CD1c-positive myeloid dendritic cell (primary cell): Measurements from ENCODE around the gene STIL.
"Not testable (repeated sequence)": the region's sequence is repeated elsewhere in the genome, so short reads cannot be mapped to it uniquely, and the experiment has no call there.

Source experiments
- DNase-seq: peaks from one replicate; pipeline ENCODE4 v3.0.0-alpha.2; 2016; ENCODE audit errors: extremely low spot score

Gene STIL

GRCh38 chr1:47219590-47220220 is 94.2 kb downstream of the STIL start:
- DNase-seq = no peak

- no peak for DNase-seq
Measured at GRCh38 chr1:47219001-47219400, 94.9 kb downstream of the STIL start.

DNA sequence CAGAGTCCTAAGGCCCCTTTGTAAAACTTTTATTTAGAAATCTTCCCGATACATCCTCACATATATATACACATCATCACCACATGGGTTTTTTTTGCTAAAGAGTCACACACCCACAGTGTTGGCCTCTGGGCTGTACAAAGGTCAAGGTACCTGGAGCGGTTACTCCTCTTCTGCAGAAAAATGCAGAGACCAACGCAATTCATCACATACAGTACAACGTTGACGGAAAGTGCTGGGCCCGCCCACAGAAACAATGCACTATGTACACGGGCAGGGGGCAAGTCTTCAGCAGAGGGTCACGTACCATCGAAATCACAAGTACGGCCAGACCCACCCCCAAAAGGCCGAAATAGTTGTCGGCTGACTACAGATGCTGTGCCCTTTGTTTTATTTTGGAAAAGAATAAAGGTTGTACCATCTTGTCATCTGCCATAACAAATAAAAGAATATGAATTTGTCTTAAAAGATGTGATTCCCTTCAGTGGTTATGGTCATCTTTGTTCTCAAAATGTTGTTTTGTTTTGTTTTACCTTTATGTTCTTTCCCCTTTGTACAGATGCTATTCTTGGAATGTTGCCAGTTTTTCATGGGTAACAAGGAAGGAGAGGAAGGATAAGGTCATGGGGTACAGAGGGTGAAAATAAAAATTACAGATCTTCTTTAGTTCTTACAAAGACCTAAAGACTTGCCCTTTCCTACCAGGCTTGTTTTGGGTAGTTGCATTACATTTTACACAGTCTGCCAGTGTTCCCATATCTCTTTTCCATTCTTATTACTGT is 97.5 kb downstream of the STIL start:
- DNase-seq = no peak

DNA sequence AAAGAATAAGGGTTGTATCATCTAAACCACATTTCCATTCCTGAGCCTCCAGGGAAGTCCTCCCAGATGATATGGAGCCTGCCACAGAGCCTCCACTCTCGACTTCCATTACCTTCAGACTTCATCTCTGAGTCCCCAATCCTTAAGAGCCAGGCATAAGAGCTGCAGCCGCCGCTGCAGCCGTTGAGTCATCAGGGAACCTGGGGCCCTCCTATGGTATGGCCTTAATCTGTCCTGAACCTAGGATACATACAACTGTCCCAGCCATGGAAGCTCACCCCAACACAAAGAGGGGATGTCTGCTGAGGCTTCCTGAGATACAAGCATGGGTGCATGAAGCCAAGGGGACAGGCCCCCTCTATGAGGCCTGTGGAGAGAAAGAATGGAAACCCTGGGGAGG is 98.2 kb downstream of the STIL start:
- no peak for DNase-seq

GRCh38 chr1:47214549-47214948 is 99.4 kb downstream of the STIL start:
- peak; percentile 26 for DNase-seq

DNA sequence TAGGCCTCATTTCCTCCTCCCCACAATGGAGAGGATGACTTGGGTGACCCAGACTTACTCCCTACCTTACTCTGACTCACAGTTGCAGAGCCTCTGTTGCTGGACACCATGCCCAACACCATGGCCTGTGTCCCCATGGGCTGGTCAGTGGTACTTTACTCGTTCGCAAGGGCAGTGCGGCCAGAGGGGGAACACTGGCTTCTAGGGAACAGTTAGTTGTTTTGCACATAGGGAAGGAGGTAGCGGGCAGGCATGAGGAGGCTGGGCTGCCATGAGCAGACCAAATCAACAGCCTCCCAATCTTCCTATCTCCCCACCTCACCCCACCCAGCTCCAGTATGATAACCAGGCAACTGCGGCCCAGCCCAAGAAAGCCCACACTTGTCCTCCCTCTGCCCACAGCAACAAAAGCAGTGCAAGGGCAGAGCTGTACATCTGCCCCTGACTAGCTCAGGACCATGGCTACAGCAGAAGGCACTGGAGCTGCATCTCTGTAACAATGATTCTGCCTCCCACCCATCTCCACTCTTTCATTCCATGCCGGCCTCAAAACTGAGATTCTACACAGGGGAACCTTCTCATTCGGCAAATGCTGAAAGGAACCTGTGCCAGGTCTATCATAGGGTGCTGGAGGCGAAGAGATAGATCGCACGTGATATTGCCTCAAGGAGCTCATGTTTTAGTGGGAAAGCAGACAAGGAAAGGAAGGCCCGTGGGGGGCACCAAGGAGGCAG is 100.5 kb downstream of the STIL start:
- DNase-seq = no peak

GRCh38 chr1:47212636-47213229 is 101.2 kb downstream of the STIL start:
- no peak for DNase-seq

- peak; percentile 80 for DNase-seq
Measured at GRCh38 chr1:47211796-47212269, 102.1 kb downstream of the STIL start.

DNA sequence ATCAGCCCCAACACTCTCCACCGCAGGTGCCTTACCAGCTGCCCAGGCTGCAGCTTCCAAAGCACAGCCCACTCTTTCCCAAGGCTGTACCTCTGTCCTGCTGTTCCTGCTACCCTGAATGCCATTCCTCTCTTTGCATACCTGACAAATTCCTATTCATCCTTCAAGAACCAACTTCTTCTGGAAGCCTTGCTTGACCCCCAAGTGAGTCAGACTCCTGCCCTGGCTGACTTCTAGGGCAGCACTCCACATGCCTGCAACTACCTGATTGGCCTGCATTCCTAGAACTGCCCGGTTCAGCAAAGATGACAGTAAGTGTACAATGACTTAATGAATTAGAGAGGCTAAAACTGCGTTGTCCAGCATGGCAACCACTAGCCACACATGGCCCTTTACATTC is 103.3 kb downstream of the STIL start:
- no peak for DNase-seq

DNA sequence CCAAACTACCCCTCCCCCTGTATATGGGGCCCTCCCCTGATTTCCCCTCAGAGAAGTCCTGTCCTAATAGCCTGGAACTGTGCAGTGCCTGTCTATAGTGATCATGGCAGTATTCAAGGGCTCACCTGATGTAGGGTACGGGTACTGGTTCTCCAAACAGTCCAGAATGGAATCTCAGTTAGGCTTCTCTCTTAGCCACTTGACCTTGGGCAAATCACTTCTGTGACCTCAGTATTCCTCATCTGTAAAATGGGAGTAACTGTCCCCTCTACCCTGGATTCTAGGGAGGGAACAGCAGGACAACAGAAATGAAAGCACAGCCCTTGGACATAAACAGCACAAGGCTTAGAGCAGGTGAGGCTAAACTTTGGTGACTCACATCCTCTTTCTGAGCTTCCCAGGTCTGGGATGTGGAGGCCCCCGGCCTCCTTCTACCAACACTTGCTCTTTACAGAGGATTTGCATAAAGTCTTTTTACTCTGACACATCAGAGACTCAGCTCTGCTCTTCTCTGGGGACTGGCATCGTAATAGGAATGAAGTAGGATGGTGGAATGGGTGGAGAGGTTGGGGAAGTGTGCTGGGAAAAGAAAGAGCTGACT is 104.1 kb downstream of the STIL start:
- DNase-seq = no peak

- no peak for DNase-seq
Measured at GRCh38 chr1:47209091-47209490, 104.9 kb downstream of the STIL start.

DNA sequence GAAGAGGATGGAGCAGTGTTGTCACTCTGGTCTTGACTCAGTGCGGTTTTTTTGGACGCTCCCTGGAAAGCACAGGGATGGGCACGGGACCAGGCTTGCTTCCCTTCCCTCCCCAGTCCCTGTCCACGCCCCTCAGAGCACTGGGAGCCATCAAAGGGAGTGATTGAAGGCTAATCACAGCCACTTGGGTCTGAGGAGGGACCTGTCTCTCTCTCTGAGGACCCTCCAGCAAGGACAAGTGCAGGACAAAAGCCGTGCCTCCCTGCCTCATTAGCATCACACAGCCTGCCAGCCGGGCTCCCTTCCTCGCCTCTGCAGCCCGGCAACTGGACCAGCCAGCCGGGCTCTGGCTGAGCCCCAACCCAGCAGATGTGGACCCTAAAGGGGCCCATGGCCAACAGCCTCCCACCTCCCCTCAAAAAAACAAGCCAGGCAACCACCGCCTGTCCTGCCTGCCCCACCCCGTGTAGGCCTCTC is 105.5 kb downstream of the STIL start:
- no peak for DNase-seq

- DNase-seq = no peak
Measured at GRCh38 chr1:47207803-47208373, 106.1 kb downstream of the STIL start.

DNA sequence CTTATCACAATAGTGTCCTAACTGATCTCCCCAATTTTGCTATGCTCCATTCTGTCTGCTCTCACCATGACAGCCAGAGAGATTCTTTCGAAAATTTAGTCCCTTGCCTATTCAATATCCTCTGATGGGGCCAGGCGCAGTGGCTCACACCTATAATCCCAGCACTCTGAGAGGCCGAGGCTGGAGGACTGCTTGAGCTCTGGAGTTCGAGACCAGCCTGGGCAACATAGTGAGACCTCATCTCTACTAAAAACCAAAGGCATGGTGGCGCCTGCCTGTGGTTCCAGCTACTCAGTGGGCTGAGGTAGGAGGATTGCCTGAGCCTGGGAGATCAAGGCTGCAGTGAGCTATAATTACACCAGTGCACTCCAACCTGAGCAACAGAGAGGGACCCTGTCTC is 108.0 kb downstream of the STIL start:
- no peak for DNase-seq

DNA sequence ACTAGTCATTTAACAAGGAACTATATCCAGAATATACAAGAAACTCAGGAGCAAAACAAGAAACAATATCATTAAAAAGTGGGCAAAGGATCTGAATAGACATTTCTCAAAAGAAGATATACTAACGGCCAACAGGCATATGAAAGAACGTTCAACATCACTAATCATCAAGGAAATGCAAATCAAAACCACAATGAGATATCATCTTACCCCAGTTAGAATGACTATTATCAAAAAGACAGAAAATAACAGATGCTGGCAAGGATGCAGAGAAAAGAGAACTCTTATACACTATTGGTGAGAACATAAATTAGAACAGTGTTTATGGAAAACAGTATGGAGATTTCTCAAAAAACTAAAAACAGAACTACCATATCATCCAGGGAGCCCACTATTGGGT is 110.4 kb downstream of the STIL start:
- DNase-seq = not testable (repeated sequence)

DNA sequence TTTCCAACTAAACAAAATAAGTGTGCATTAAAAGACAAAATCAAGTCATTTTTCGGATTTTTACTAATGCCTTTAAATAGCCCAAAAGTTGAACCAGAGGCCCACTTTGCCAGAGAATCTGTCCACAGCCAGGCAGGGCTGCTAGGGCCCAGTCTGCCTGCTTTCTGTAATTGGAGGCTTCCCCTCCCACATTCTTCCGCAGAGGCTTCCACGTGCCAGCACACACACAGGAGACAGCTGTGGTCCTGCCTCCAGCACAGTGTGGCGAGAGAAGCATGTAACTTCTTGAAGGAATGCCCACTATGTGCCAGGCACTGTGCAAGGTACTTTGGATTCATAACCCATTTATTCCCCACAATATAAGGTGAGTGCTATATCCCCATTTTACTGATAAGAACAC is 112.8 kb downstream of the STIL start:
- no peak for DNase-seq
